K562 treated with DMSO at 1 percent for 12 hours (cell line): ENCODE results near the gene RRM1. TPM values are rescaled to one million over a fixed set of nuclear protein-coding genes. Genes with fewer than 3 reads are reported as not detected.

Source experiments
- total RNA-seq: library from RNA; unstranded; fragments of 300-600 nt; gene quantifications from 2 replicates; pipeline ENCODE4 v1.2.3, GENCODE V29; 2022; ENCODE audit not compliant: insufficient read depth

Gene RRM1
- 62.5 and 119 TPM in 2 replicates for total RNA-seq

DNA sequence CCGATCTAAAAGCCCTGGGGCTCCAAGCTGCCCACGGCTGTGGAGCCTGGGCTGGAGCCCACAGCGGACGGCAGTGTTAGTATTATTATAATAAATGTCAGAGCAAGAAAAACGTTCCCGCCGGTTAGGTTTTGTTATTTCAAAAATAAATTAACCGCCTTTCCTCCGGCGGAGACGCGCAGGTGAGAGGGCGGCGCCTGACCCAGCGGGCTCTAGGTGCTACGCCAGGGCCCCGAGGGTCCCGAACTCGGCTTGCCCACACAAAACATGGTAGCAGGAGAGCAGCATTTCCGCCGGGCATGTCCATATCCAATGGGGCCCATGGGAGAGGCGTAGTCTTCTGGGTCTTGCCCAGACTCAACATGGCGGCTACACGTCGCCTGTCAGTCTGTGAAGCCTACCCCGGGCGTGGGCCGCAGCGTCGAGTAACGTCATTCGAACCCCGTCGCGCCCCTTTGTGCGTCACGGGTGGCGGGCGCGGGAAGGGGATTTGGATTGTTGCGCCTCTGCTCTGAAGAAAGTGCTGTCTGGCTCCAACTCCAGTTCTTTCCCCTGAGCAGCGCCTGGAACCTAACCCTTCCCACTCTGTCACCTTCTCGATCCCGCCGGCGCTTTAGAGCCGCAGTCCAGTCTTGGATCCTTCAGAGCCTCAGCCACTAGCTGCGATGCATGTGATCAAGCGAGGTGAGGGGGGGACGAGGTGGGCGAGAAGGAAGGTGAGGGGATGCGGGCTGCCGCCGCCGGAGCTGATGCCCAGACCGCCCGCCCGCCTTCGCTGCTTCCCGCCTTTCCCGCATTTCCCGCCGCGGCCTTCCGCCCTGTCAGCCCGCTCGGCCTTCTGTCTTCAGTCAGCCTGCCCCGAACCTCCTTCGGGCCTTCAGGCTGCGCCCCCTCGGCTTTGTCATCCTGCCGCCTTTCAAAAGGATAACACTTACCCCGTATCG is at the start of gene RRM1:
Gene RRM1 (plus strand): TSS at position 452 of the 944 bp plus-strand sequence. CDS start 214 bp downstream, at position 666.

Other genes starting within 250 kb of the RRM1 start
- gene STIM1, start 239.1 kb upstream of the RRM1 start, total RNA-seq = 27.7 and 59.5 TPM in 2 replicates